DMS114 treated with DMSO at 0.1 percent for 48 hours (cell line): ENCODE data around the gene PRKAR2B.
"Not testable (repeated sequence)": the region's sequence is repeated elsewhere in the genome, so short reads cannot be mapped to it uniquely, and the experiment has no call there.

Source experiments
- DNase-seq: peaks from one replicate; lab custom pipeline; 2025; ENCODE audit not compliant: unreplicated experiment; lab: John Stamatoyannopoulos, UW

PRKAR2B gene

GRCh38 chr7:107076781-107077698 lies 32.5 kb downstream of the PRKAR2B start:
- DNase-seq = no peak

- DNase-seq = no peak
Observed at GRCh38 chr7:107077699-107078516, 33.4 kb downstream of the PRKAR2B start.

- no peak for DNase-seq
Observed at GRCh38 chr7:107078517-107078966, 34.0 kb downstream of the PRKAR2B start.

- DNase-seq = no peak
Observed at GRCh38 chr7:107079212-107079940, 34.9 kb downstream of the PRKAR2B start.

- no peak for DNase-seq
Observed at GRCh38 chr7:107080099-107080505, 35.6 kb downstream of the PRKAR2B start.

GRCh38 chr7:107080533-107080932 lies 36.0 kb downstream of the PRKAR2B start:
- no peak for DNase-seq

GRCh38 chr7:107085180-107085579 lies 40.7 kb downstream of the PRKAR2B start:
- DNase-seq = no peak

- DNase-seq = no peak
Observed at GRCh38 chr7:107089627-107090026, 45.1 kb downstream of the PRKAR2B start.

GRCh38 chr7:107090457-107090856 lies 46.0 kb downstream of the PRKAR2B start:
- DNase-seq = no peak

- no peak for DNase-seq
Observed at GRCh38 chr7:107091306-107091705, 46.8 kb downstream of the PRKAR2B start.

- DNase-seq = not testable (repeated sequence)
Observed at GRCh38 chr7:107093671-107094070, 49.2 kb downstream of the PRKAR2B start.

- DNase-seq = not testable (repeated sequence)
Observed at GRCh38 chr7:107099154-107099553, 54.6 kb downstream of the PRKAR2B start.

- no peak for DNase-seq
Observed at GRCh38 chr7:107100824-107101223, 56.3 kb downstream of the PRKAR2B start.

- no peak for DNase-seq
Observed at GRCh38 chr7:107103369-107103768, 58.9 kb downstream of the PRKAR2B start.

- DNase-seq = no peak
Observed at GRCh38 chr7:107104801-107105200, 60.3 kb downstream of the PRKAR2B start.

GRCh38 chr7:107105591-107106245 lies 61.2 kb downstream of the PRKAR2B start:
- DNase-seq = no peak

- DNase-seq = no peak
Observed at GRCh38 chr7:107108793-107109371, 64.4 kb downstream of the PRKAR2B start.

GRCh38 chr7:107109955-107110354 lies 65.5 kb downstream of the PRKAR2B start:
- DNase-seq = no peak

GRCh38 chr7:107111196-107111595 lies 66.7 kb downstream of the PRKAR2B start:
- DNase-seq = no peak

GRCh38 chr7:107113866-107114265 lies 69.4 kb downstream of the PRKAR2B start:
- DNase-seq = no peak
